Activated naive CD8-positive, alpha-beta T cell (primary cell): ENCODE measurements around the gene KRTAP5-8.
"Not testable (repeated sequence)": the region's sequence is repeated elsewhere in the genome, so short reads cannot be mapped to it uniquely, and the experiment has no call there.

Source experiments
- H3K27ac Mint-ChIP-seq: one replicate; pipeline ENCODE4 v1.8.0; 2021; ENCODE audit warnings: mixed read lengths
- H3K27me3 Mint-ChIP-seq: one replicate; pipeline ENCODE4 v1.8.0; 2021; ENCODE audit warnings: mixed read lengths
- H3K36me3 Mint-ChIP-seq: one replicate; pipeline ENCODE4 v1.8.0; 2021; ENCODE audit warnings: mixed read lengths
- H3K4me1 Mint-ChIP-seq: one replicate; pipeline ENCODE4 v1.8.0; 2021; ENCODE audit warnings: low read depth, mixed read lengths
- H3K4me3 Mint-ChIP-seq: one replicate; pipeline ENCODE4 v1.8.0; 2021; ENCODE audit warnings: mild to moderate bottlenecking, mixed read lengths
- H3K9me3 Mint-ChIP-seq: one replicate; pipeline ENCODE4 v1.8.0; 2021; ENCODE audit warnings: low read depth, mixed read lengths

KRTAP5-8 gene

GRCh38 chr11:71548120-71548519, 10.3 kb downstream of the KRTAP5-8 start, which contains the start of gene KRTAP5-9:
TSS of gene KRTAP5-9 (plus strand) at chr11:71548420. CDS start at chr11:71548658, 238 bp downstream.
- H3K4me1 Mint-ChIP-seq = peaks cover 19% of the 10 kb centered on the region
- no peaks in the 10 kb centered on the region for H3K9me3 Mint-ChIP-seq
- H3K27ac Mint-ChIP-seq = no peak within 1 kb of the TSS
- no peak within 1 kb of the TSS for H3K4me3 Mint-ChIP-seq
- H3K27me3 Mint-ChIP-seq = peaks cover 11% of the 10 kb centered on the region
- H3K36me3 Mint-ChIP-seq = no peaks in the 10 kb centered on the region

DNA sequence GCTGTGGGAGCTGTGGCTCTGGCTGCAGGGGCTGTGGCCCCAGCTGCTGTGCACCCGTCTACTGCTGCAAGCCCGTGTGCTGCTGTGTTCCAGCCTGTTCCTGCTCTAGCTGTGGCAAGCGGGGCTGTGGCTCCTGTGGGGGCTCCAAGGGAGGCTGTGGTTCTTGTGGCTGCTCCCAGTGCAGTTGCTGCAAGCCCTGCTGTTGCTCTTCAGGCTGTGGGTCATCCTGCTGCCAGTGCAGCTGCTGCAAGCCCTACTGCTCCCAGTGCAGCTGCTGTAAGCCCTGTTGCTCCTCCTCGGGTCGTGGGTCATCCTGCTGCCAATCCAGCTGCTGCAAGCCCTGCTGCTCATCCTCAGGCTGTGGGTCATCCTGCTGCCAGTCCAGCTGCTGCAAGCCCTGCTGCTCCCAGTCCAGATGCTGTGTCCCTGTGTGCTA, 10.9 kb downstream of the KRTAP5-8 start:
- Mint-ChIP-seq H3K4me1 (peaks cover 13% of the 10 kb centered on the region), H3K27ac (no peak overlapping the region), H3K4me3 (no peak overlapping the region), H3K9me3 (no peaks in the 10 kb centered on the region), H3K27me3 (peaks cover 11% of the 10 kb centered on the region), H3K36me3 (no peaks in the 10 kb centered on the region)

- Mint-ChIP-seq H3K36me3 (no peaks in the 10 kb centered on the region), H3K27ac (no peak overlapping the region), H3K27me3 (peaks cover 14% of the 10 kb centered on the region), H3K9me3 (no peaks in the 10 kb centered on the region), H3K4me3 (no peak overlapping the region), H3K4me1 (no peaks in the 10 kb centered on the region)
Measured at GRCh38 chr11:71551711-71552110, 13.9 kb downstream of the KRTAP5-8 start.

- no peaks in the 10 kb centered on the region for H3K9me3 Mint-ChIP-seq
- H3K27ac Mint-ChIP-seq = no peak overlapping the region
- peaks cover 6% of the 10 kb centered on the region for H3K27me3 Mint-ChIP-seq
Measured at GRCh38 chr11:71554996-71555395, 17.2 kb downstream of the KRTAP5-8 start.

GRCh38 chr11:71555508-71555907, 17.7 kb downstream of the KRTAP5-8 start:
- Mint-ChIP-seq H3K4me1 (no peaks in the 10 kb centered on the region), H3K36me3 (no peaks in the 10 kb centered on the region), H3K27ac (no peak overlapping the region), H3K27me3 (peaks cover 6% of the 10 kb centered on the region), H3K4me3 (no peak overlapping the region), H3K9me3 (no peaks in the 10 kb centered on the region)

More at GRCh38 chr11:71554996-71555395, 17.2 kb downstream of the KRTAP5-8 start:
- Mint-ChIP-seq H3K4me1 (no peaks in the 10 kb centered on the region), H3K4me3 (no peak overlapping the region), H3K36me3 (no peaks in the 10 kb centered on the region)

DNA sequence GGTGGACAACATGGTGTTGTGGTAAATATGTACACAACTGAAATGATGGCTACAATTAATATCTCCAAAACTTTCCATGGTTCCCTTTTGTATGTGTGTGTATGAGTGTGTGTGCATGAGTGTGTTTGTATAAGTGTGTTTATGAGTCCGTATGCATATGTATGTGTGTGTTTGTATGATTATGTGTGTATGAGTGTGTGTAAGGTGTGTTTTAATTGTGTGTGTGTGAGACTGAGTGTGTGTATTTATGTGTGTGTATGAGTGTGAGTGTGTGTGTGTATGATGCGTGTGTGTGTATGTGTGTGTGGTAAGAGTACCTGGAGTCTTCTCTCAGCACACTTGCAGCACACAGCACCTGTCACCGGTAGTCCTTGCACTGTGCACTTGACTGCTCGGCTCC, 18.2 kb downstream of the KRTAP5-8 start:
- Mint-ChIP-seq H3K27me3 (peaks cover 7% of the 10 kb centered on the region), H3K4me1 (no peaks in the 10 kb centered on the region), H3K4me3 (no peak overlapping the region), H3K27ac (no peak overlapping the region), H3K36me3 (no peaks in the 10 kb centered on the region), H3K9me3 (no peaks in the 10 kb centered on the region)

GRCh38 chr11:71557257-71557656, 19.4 kb downstream of the KRTAP5-8 start:
- no peaks in the 10 kb centered on the region for H3K4me1 Mint-ChIP-seq
- peaks cover 11% of the 10 kb centered on the region for H3K27me3 Mint-ChIP-seq
- no peak overlapping the region for H3K27ac Mint-ChIP-seq
- no peaks in the 10 kb centered on the region for H3K36me3 Mint-ChIP-seq
- no peaks in the 10 kb centered on the region for H3K9me3 Mint-ChIP-seq
- no peak overlapping the region for H3K4me3 Mint-ChIP-seq

DNA sequence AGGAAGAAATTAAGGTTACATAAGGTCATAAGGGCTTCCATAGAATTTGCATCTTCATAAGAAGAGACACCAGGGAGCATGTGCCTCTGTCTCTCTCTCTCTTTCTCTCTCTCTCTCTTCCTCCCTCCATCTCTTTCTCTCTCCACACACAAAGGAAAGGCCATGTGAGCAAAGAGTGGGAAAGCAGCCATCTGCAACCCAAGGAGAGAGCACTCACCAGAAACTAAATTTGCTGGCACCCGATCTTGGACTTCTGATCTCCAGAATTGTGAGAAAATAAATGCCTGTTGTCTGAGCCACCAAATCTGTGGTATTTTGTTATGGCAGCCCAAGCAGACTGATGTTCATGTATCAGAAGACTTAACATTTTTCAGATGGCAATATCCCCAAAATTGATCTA, 21.2 kb downstream of the KRTAP5-8 start:
- Mint-ChIP-seq H3K27ac (no peak overlapping the region), H3K27me3 (peaks cover 20% of the 10 kb centered on the region), H3K4me1 (no peaks in the 10 kb centered on the region), H3K4me3 (no peak overlapping the region), H3K9me3 (no peaks in the 10 kb centered on the region), H3K36me3 (no peaks in the 10 kb centered on the region)

GRCh38 chr11:71562120-71562519, 24.3 kb downstream of the KRTAP5-8 start:
- no peaks in the 10 kb centered on the region for H3K9me3 Mint-ChIP-seq
- peaks cover 26% of the 10 kb centered on the region for H3K27me3 Mint-ChIP-seq
- H3K27ac Mint-ChIP-seq = no peak overlapping the region
- no peaks in the 10 kb centered on the region for H3K4me1 Mint-ChIP-seq
- no peak overlapping the region for H3K4me3 Mint-ChIP-seq
- H3K36me3 Mint-ChIP-seq = no peaks in the 10 kb centered on the region

DNA sequence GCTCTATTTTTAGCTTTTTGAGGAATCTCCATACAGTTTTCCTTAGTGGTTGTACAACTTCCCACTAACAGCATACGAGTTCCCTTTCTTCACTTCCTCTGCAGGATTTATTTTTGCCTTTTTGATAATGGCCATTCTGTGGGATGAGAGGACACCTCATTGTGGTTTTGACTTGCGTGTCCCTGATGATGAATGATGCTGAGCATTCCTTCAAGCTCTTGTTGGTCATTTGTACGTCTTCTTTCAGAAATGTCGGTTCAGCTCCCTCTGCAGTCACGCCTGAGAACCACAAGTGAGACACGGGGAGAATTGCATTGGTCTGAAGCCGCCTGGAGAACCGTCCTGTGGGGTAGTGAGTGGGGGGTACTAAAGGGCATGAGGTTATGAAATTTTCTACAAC, 25.6 kb downstream of the KRTAP5-8 start:
- Mint-ChIP-seq H3K9me3 (no peaks in the 10 kb centered on the region), H3K27ac (no peak overlapping the region), H3K36me3 (no peaks in the 10 kb centered on the region), H3K27me3 (peaks cover 25% of the 10 kb centered on the region), H3K4me1 (no peaks in the 10 kb centered on the region), H3K4me3 (no peak overlapping the region)

- Mint-ChIP-seq H3K27me3 (peaks cover 25% of the 10 kb centered on the region), H3K4me3 (no peak overlapping the region), H3K4me1 (no peaks in the 10 kb centered on the region), H3K27ac (no peak overlapping the region), H3K9me3 (no peaks in the 10 kb centered on the region), H3K36me3 (no peaks in the 10 kb centered on the region)
Measured at GRCh38 chr11:71564430-71564829, 26.6 kb downstream of the KRTAP5-8 start.

GRCh38 chr11:71565263-71565662, 27.4 kb downstream of the KRTAP5-8 start, which contains the start of gene KRTAP5-10:
TSS of gene KRTAP5-10 (plus strand) at chr11:71565563. CDS start at chr11:71565588, 25 bp downstream.
- no peak within 1 kb of the TSS for H3K4me3 Mint-ChIP-seq
- H3K4me1 Mint-ChIP-seq = no peaks in the 10 kb centered on the region
- peaks cover 25% of the 10 kb centered on the region for H3K27me3 Mint-ChIP-seq
- H3K36me3 Mint-ChIP-seq = no peaks in the 10 kb centered on the region
- no peak within 1 kb of the TSS for H3K27ac Mint-ChIP-seq
- H3K9me3 Mint-ChIP-seq = no peaks in the 10 kb centered on the region

DNA sequence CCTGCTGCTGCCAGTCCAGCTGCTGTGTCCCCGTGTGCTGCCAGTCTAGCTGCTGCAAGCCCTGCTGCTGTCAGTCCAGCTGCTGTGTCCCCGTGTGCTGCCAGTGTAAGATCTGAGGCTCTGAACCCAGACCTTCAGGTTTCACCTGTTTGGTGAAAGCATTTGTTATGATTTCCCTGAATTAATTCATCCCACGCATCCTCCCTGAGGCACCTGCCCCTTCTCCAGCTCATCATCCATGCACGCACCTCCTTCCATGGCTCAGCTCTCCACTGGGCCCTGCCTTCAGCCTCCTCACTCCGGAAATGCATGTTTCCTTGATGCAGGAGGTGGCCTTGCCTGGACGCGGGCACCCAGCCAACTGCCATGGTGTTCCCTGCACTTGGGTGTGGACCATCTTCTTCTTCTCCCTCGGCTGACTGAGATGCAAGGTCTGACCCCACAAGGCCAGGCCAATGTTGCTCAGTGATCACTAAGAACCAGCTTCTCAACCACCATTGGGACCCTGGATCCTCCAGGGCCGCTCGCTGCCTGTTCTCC, 28.3 kb downstream of the KRTAP5-8 start:
- no peaks in the 10 kb centered on the region for H3K4me1 Mint-ChIP-seq
- peaks cover 25% of the 10 kb centered on the region for H3K27me3 Mint-ChIP-seq
- no peak overlapping the region for H3K27ac Mint-ChIP-seq
- H3K9me3 Mint-ChIP-seq = no peaks in the 10 kb centered on the region
- H3K36me3 Mint-ChIP-seq = no peaks in the 10 kb centered on the region
- no peak overlapping the region for H3K4me3 Mint-ChIP-seq

- H3K4me3 Mint-ChIP-seq, H3K9me3 Mint-ChIP-seq, H3K4me1 Mint-ChIP-seq, H3K36me3 Mint-ChIP-seq, H3K27ac Mint-ChIP-seq: not testable (repeated sequence)
- peaks cover 23% of the 10 kb centered on the region for H3K27me3 Mint-ChIP-seq
Measured at GRCh38 chr11:71566626-71567599, 29.1 kb downstream of the KRTAP5-8 start.

DNA sequence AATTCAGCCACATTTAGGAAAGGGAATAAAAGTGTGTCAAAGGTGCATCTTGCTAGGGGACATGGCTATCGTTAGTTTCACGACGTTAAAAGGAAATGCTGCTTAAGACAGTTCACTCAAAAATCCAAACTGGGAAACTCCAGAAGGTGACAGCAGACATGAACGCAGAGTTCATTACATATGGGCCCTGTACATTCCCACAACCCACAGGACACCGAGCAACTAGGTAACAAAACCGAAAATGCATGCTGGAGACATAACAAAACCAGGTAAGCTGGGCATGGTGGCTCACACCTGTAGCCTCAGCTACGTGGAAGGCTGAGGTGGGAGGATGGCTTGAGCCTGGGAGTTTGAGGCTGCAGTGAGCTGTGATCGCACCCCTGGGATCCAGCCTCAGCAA, 29.8 kb downstream of the KRTAP5-8 start:
- not testable (repeated sequence) for H3K27ac Mint-ChIP-seq, H3K4me3 Mint-ChIP-seq, H3K9me3 Mint-ChIP-seq, H3K36me3 Mint-ChIP-seq, H3K4me1 Mint-ChIP-seq
- peaks cover 22% of the 10 kb centered on the region for H3K27me3 Mint-ChIP-seq
